NCI-H2171 treated with DMSO at 0.1 percent for 48 hours (cell line): ENCODE measurements around the gene RABL2B.

Experiments
- DNase-seq: peaks from one replicate; lab custom pipeline; 2025; lab: John Stamatoyannopoulos, UW

RABL2B gene

DNA sequence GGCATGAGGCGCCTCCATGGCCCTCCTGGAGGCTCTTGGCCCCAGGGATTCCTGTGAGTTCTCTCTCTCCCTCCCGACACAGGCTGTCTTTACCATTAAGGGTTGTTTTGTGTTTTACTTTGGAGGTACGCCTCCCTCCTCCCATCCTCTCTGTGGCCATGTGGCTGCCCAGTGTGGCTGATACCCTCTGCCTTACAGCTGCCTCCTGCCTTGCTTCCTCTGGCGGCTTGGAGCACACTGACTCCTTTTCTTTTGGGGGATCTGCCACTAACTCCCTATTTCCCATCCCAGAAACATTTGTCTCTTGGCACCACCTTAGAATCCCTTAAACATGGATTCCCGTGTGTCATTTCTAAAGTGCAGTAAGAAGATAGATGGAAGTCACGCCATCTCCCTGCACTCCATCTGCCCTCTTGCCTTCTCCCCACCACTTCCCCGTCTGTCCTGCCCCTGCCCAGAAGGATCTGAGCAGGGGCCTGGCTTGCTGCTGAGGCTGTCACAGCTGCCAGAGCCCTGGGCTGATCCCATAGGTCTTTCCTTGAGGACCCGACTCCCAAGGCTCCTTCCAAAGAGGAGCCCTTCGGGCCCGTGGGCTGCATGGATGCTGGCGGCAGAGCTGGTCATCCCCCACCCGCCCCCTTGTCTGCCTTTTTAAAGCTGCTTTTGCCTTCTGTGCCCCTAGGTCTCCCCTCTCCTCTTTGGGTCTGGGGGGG is 60.6 kb downstream of the RABL2B start:
- no peak for DNase-seq

DNA sequence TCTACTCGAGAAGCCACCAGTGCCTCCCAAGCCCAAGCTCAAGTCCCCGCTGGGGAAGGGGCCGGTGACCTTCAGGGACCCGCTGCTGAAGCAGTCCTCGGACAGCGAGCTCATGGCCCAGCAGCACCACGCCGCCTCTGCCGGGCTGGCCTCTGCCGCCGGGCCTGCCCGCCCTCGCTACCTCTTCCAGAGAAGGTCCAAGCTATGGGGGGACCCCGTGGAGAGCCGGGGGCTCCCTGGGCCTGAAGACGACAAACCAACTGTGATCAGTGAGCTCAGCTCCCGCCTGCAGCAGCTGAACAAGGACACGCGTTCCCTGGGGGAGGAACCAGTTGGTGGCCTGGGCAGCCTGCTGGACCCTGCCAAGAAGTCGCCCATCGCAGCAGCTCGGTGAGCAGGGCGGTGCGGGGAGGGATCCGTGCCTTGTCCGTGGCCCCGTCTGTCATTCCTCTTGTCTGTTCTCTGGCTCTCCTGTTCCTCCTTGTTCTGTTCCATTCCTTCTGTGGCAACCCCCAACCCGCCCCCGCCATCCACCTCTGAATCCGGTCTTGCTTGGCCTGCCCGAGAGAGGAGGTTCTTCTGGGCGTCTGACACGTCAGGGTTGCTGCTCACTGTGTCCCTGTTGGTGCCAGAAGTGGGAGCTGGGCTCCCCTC is 61.3 kb downstream of the RABL2B start:
- DNase-seq, result no peak

DNA sequence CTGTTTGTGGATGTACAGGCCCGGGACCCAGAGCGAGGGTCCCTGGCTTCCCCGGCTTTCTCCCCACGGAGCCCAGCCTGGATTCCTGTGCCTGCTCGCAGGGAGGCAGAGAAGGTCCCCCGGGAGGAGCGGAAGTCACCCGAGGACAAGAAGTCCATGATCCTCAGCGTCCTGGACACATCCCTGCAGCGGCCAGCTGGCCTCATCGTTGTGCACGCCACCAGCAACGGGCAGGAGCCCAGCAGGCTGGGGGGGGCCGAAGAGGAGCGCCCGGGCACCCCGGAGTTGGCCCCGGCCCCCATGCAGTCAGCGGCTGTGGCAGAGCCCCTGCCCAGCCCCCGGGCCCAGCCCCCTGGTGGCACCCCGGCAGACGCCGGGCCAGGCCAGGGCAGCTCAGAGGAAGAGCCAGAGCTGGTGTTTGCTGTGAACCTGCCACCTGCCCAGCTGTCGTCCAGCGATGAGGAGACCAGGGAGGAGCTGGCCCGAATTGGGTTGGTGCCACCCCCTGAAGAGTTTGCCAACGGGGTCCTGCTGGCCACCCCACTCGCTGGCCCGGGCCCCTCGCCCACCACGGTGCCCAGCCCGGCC is 62.1 kb downstream of the RABL2B start:
- no peak for DNase-seq

- DNase-seq, result no peak
Measured at GRCh38 chr22:50720301-50721256, 62.9 kb downstream of the RABL2B start.

GRCh38 chr22:50719814-50720300 is 63.6 kb downstream of the RABL2B start:
- DNase-seq, result no peak

- no peak for DNase-seq
Measured at GRCh38 chr22:50718352-50718709, 65.1 kb downstream of the RABL2B start.

- DNase-seq, result no peak
Measured at GRCh38 chr22:50717709-50718351, 65.6 kb downstream of the RABL2B start.
